ENCODE results near the gene SNPH.

GRCh38 chr20:1327827-1328679, 62.0 kb downstream of the SNPH start:
- no peak for TF ChIP-seq CTCF (IDR thresholded peaks at IDR 0.05)
- TF ChIP-seq POLR2A (IDR thresholded peaks at IDR 0.05): no peak
